IPS-20b (cell line): Measurements from ENCODE around the gene FAM83E.

Experiments
- H3K27ac ChIP-seq: one replicate; pipeline ENCODE4 v1.5.1; 2013; ENCODE audit warnings: low read length
- H3K27me3 ChIP-seq: 2 replicates; pipeline ENCODE4 v1.6.1; 2013; ENCODE audit warnings: mild to moderate bottlenecking, low read length, inconsistent platforms; ENCODE audit not compliant: insufficient read depth
- H3K36me3 ChIP-seq: 2 replicates; pipeline ENCODE4 v1.6.1; 2013; ENCODE audit warnings: low read depth, mild to moderate bottlenecking, inconsistent platforms, low read length, moderate library complexity; ENCODE audit not compliant: insufficient read depth
- H3K4me1 ChIP-seq: 2 replicates; pipeline ENCODE4 v1.6.1; 2013; ENCODE audit warnings: mild to moderate bottlenecking, control low read depth, inconsistent platforms, low read length, moderate library complexity; ENCODE audit not compliant: insufficient read depth
- H3K4me3 ChIP-seq: 2 replicates; pipeline ENCODE4 v1.5.1; 2013; ENCODE audit warnings: mild to moderate bottlenecking, low read length, inconsistent platforms
- H3K9ac ChIP-seq: 2 replicates; pipeline ENCODE4 v1.6.1; 2013; ENCODE audit warnings: low read depth, mild to moderate bottlenecking, inconsistent platforms, low read length, moderate library complexity
- H3K9me3 ChIP-seq: 2 replicates; pipeline ENCODE4 v1.6.1; 2013; ENCODE audit warnings: mild to moderate bottlenecking, low read depth, low read length, inconsistent platforms; ENCODE audit not compliant: insufficient read depth

Gene FAM83E

DNA sequence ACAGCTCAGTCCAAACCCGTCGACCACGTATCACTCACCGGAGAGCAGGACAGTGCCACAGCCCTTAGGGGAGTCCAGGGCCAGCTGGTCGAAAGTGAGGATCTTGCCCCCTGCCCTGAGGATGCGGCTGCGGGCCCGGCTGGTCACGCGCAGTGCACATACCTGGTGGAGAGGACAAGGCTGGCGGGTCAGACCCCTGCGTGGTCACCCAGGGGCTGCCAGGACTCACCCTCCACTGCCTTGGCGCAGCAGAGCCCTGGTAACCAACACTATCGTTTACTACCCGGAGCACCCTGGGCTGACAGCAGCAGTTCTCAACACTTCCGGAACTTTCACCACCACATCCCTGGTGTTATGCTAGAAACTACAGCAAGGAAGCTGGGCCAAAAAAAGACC, 1.2 kb upstream of the FAM83E start:
- Histone ChIP-seq H3K27ac (peak overlapping the region; percentile 67), H3K4me1 (peaks cover 15% of the 10 kb centered on the region), H3K9me3 (no peaks in the 10 kb centered on the region), H3K36me3 (peaks cover 35% of the 10 kb centered on the region), H3K9ac (peak overlapping the region; percentile 74; the same call in 1 of the 2 replicates), H3K27me3 (no peaks in the 10 kb centered on the region), H3K4me3 (peak overlapping the region; percentile 9; the same call in 1 of the 2 replicates)

DNA sequence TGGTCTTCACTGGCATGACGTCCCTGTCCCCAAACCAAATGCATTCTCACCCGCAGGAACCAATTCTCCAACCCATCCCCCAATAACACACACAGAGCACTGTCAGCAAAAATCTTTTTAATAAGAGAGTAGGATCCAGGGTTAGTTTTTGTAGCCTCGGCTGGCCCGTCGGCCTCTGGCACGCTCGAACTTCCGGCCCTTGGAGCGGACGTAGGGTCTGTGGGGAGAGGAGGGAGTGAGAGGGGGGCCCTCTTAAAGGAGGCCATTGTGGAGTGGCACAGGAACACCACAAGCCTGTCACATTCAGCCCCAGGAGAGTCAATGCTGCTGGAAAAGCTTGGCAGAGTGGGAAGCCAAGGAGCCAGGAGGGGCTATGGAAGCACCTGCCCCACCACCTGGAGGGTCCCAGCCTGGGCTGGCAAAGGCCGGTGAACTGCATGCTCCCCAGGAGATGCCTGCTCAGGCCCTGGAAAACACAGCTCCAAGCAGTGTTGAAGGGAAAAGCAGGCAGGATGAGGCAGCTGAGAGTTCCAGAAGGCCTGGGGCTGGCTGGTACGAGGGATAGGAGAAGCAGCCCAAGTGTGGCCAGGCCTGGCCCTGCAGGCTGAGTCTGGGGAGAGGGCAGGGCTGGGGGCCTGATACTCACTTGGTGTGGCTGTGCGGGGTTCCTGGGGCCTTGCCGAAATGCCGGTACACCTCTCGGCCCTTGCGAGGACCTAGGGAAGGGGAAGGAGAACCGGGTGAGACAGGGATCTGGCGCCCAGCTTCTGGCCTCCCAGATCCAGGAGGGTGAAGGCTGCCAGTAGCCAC, 560 bp upstream of the FAM83E start:
- Histone ChIP-seq H3K36me3 (peaks cover 35% of the 10 kb centered on the region), H3K9ac (peak overlapping the region; percentile 74; the same call in 1 of the 2 replicates), H3K4me1 (peaks cover 15% of the 10 kb centered on the region), H3K27ac (peak overlapping the region; percentile 67), H3K4me3 (peak overlapping the region; percentile 40; the same call in 1 of the 2 replicates), H3K27me3 (no peaks in the 10 kb centered on the region), H3K9me3 (no peaks in the 10 kb centered on the region)

DNA sequence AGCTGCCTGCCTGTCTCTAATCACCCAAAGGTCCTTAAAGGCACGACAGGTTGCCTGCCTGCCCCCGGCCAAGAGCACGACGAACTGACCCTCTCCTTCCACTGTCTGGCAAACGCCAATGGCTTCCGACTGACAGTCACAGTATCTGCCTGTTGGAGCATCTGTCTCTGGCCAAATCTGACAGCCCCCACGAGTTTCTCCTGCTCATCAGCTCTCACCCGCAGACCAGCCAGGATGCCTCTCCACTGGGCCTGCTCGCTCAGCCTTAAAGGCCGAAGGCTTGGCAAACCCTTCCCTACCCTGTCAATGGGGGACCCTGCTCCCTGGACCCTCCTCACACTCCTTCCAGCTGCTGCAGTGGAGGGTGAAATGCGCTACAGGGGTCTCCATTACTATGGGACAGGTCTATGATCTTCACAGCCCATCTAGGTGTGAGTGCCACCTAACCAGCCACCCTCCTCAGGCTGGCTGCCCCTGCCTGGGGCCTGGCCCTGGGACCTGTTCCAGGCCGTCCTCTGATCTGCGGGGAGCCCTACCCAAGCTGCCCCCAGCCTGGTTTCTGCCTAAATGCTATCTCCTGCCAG, 932 bp downstream of the FAM83E start:
- peaks cover 15% of the 10 kb centered on the region for H3K4me1 ChIP-seq
- no peaks in the 10 kb centered on the region for H3K27me3 ChIP-seq
- H3K4me3 ChIP-seq: peak overlapping the region; percentile 40
- no peaks in the 10 kb centered on the region for H3K9me3 ChIP-seq
- H3K9ac ChIP-seq: peak overlapping the region; percentile 74
- H3K36me3 ChIP-seq: peaks cover 35% of the 10 kb centered on the region
- H3K27ac ChIP-seq: peak overlapping the region; percentile 67

DNA sequence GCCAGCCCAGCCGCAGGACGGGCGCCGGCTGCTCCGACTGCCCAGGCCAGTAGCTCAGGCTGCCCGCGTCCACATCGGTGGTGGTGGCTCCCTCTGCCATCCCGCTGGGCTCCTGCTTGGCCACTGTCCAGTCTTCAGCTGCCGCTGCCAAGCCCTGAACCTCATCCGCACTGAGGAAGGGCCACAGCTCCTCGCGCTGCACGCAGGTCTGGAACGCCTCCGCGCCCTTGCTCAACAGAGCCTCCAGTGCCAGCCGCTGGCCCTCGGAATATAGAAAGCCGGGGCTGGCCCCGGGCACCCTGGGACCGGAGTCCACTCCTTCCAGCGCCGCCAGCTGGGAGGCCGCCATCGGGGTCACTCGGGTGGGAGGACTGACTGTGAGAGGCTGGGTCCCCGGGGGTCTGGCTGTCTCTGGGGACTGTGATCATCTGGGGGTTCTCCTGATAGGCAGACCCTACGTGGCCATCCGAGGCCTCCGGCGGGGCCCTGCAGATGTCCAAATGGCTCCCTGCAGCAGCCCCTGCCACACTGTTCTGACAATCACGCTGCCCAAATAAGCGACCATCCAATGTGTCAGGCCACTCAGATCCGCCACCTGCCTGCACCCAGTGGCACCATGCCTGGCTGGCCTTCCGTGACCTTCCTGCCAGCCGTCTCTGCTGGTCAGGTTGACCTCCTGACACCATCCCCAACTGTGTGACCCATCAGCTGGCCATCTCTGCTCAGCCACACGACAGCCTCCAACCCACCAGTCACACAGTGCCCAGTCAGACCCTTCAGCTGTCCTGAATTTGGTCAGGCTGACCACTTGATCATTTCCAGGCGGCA, 1.6 kb downstream of the FAM83E start:
- Histone ChIP-seq H3K4me1 (peaks cover 15% of the 10 kb centered on the region), H3K9ac (peak overlapping the region; percentile 74; the same call in 1 of the 2 replicates)

DNA sequence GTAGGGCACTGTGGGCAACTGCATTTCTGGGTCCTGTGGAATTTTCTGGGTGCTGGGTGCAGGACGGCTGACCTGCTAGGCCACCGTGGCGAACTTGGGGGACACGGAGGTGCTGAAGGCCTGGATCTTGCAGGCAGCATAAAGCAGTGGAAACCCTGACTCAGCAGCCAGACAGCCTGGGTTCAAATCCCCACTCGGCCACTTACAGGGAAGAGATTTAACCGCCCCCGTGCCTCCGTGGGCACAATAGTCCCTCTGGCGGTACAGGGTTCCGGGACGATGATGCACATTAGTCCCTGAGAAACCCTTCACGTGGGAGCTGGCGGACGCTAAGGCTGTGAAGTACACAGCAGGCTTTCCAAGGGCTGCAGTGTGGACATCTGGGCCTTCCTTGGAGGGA, 3.0 kb downstream of the FAM83E start:
- Histone ChIP-seq H3K27me3 (no peaks in the 10 kb centered on the region), H3K4me1 (peaks cover 9% of the 10 kb centered on the region), H3K36me3 (peaks cover 18% of the 10 kb centered on the region), H3K27ac (no peak overlapping the region), H3K9ac (no peak overlapping the region), H3K9me3 (no peaks in the 10 kb centered on the region), H3K4me3 (no peak overlapping the region)

More for the DNA sequence above, 1.6 kb downstream of the FAM83E start:
- H3K36me3 ChIP-seq: peaks cover 32% of the 10 kb centered on the region
- no peaks in the 10 kb centered on the region for H3K9me3 ChIP-seq
- H3K4me3 ChIP-seq: no peak overlapping the region
- H3K27ac ChIP-seq: peak overlapping the region; percentile 67
- H3K27me3 ChIP-seq: no peaks in the 10 kb centered on the region

DNA sequence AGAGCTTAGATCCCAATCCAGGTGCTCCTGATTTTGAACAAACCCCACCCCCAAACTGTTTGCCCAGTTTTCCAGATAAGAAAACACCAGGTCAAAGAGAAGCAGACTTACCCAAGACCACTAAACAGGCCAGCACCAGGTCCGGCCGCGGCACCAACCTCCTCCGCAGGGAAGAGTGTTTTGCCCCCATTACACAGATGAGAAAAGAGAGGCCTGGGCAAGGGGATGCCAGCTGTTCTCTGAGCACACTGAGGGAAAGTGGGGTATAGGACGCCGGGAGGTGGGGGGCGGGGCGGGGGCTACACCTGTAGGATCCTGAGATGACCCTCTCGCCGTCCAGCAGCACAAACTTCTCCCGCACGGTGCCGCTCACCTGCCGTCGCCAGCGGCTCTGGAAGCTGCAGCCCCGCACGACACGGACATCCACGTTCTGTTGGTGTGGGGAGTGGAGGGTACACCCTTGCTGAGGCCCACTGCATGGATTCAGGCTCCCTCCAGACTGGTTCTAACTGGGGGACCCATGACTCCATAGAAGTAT, 5.2 kb downstream of the FAM83E start:
- no peak overlapping the region for H3K4me3 ChIP-seq
- no peak overlapping the region for H3K9ac ChIP-seq
- no peak overlapping the region for H3K27ac ChIP-seq
- no peaks in the 10 kb centered on the region; the same call in 1 of the 2 replicates for H3K36me3 ChIP-seq
- no peaks in the 10 kb centered on the region for H3K9me3 ChIP-seq
- H3K27me3 ChIP-seq: no peaks in the 10 kb centered on the region
- H3K4me1 ChIP-seq: peaks cover 6% of the 10 kb centered on the region

DNA sequence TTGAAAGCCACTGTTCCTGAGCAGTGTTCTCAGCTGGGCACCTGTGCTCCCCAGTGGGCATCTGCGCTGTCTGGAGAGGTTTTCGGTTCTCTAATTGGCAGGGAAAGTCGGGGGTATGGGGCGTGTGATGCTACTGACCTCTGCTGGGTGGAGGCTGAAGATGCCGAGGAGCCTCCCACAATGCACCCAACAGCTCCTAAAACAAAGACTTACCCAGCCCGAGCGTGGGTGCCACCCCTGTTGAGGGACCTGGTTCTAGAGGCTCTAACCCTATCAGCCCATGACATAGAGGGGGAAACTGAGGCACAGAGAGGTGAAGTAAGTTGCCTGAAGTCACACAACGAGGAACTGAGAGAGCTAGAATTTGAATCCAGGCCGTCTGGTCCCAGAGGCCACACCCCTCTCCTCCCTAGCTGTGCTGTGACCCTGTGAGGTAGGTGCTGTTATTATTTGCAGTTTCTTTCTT, 6.0 kb downstream of the FAM83E start:
- Histone ChIP-seq H3K9me3 (no peaks in the 10 kb centered on the region), H3K27ac (no peak overlapping the region), H3K36me3 (no peaks in the 10 kb centered on the region; the same call in 1 of the 2 replicates), H3K27me3 (no peaks in the 10 kb centered on the region), H3K4me1 (peaks cover under 1% of the 10 kb centered on the region; the same call in 1 of the 2 replicates), H3K9ac (no peak overlapping the region), H3K4me3 (peak overlapping the region; percentile 6; the same call in 1 of the 2 replicates)

DNA sequence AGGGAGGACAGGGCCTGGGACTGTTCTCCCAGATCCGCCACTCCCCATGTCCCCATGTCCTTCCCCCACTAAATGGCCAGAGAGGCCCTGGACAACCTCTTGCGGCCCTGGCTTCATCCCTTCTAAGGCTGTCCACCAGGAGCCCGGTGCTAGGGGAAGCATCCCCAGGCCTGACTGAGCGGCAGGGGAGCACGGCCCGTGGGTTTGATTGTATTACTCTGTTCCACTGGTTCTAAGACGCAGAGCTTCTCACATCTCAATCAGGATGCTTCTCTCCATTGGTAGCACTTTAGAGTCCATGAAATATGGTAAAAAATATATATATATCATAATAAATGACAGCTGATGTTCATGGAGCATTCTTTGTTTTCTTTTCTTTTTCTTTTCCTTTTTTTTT, 7.5 kb downstream of the FAM83E start:
- Histone ChIP-seq H3K36me3 (no peaks in the 10 kb centered on the region), H3K4me1 (no peaks in the 10 kb centered on the region), H3K9me3 (no peaks in the 10 kb centered on the region), H3K4me3 (no peak overlapping the region), H3K27me3 (no peaks in the 10 kb centered on the region), H3K9ac (no peak overlapping the region), H3K27ac (no peak overlapping the region)

DNA sequence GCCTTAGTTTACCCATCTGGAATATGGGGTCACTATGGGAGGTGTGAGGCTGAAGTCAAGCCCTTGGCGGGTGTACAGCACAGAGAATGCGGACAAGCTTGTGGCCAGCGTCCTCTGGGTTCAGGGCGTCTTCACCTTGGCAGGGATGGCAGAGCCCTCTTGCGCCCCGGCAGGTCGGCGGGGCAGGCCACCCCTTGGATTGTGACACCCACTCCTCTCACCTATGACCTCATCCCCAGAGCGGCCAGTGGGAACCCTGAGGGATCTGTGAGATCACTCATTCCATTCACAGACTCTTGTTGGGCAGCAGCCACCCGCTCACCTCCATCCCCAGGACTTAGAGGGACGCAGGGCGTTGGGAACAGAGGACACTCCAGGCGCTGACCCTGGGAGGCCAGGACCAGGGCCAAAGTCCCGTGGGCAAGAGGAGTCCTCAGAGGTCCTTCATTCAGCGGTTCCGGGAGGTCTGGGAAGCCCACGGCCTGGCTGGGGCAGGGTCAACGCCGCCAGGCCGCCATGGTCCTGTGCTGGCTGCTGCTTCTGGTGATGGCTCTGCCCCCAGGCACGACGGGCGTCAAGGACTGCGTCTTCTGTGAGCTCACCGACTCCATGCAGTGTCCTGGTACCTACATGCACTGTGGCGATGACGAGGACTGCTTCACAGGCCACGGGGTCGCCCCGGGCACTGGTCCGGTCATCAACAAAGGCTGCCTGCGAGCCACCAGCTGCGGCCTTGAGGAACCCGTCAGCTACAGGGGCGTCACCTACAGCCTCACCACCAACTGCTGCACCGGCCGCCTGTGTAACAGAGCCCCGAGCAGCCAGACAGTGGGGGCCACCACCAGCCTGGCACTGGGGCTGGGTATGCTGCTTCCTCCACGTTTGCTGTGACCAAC, 8.2 kb downstream of the FAM83E start, which contains the start of gene SPACA4:
Gene SPACA4, plus strand, starts transcription at position 280 of the 896 bp plus-strand sequence. Its CDS starts 237 bp downstream, at position 517.
- Histone ChIP-seq H3K4me3 (no peak within 1 kb of the TSS), H3K4me1 (no peaks in the 10 kb centered on the region), H3K27me3 (no peaks in the 10 kb centered on the region), H3K36me3 (no peaks in the 10 kb centered on the region), H3K9ac (no peak within 1 kb of the TSS), H3K9me3 (no peaks in the 10 kb centered on the region), H3K27ac (no peak within 1 kb of the TSS)

DNA sequence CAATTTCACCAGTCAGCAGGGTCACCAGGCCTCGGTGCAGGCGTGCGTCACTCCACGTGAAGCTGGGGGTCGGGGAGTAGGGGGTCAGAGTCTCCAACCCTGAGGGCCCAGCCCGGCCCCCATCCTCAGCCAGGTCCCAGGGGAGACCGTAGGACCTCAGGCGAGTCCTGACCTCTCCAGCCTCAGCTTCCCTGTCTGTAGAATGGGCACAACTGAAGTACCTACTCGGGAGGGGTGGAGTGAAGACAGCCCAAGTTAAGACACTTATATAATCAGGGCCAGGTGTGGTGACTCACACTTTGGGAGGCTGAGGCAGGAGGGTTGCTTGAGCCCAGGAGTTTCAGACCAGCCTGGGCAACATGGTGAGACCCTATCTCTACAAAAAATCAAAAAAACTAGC, 11.0 kb downstream of the FAM83E start:
- H3K27me3 ChIP-seq: no peaks in the 10 kb centered on the region
- H3K9ac ChIP-seq: no peak overlapping the region
- no peaks in the 10 kb centered on the region for H3K36me3 ChIP-seq

More for the DNA sequence above, 11.0 kb downstream of the FAM83E start:
- H3K27ac ChIP-seq: no peak overlapping the region
- no peak overlapping the region for H3K4me3 ChIP-seq
- no peaks in the 10 kb centered on the region for H3K4me1 ChIP-seq
- no peaks in the 10 kb centered on the region for H3K9me3 ChIP-seq
